SK-N-DZ (cell line): ENCODE data around the gene CDH18.
"Not testable (repeated sequence)": the region's sequence is repeated elsewhere in the genome, so short reads cannot be mapped to it uniquely, and the experiment has no call there.

ENCODE experiments used
- DNase-seq: peaks from one replicate; pipeline ENCODE4 v3.0.0-alpha.2; 2015; ENCODE audit warnings: low spot score

The CDH18 gene

GRCh38 chr5:19862711-19863110, 125.3 kb downstream of the CDH18 start:
- no peak for DNase-seq

GRCh38 chr5:19859020-19859419, 129.0 kb downstream of the CDH18 start:
- DNase-seq, result no peak

DNA sequence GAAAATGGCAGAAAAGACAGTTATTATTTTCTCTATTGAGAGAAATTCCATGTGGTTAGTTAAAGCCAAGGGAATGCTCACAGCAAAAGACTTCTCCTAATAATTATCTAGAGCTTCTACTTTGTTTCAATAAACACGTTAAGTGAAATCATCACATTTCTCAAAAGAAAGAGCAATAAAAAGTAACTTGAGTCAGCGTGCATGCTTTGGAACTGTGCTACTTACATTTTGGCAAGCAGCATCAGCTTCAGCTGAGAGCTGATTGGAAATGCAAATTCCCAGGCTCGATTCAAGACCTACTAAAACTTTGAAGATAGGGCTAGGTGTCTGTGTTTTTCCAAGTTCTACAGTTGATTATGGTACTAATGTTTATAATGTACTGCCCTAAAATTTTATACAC, 132.1 kb downstream of the CDH18 start:
- no peak for DNase-seq

- no peak for DNase-seq
Measured at GRCh38 chr5:19855453-19855852, 132.5 kb downstream of the CDH18 start.

DNA sequence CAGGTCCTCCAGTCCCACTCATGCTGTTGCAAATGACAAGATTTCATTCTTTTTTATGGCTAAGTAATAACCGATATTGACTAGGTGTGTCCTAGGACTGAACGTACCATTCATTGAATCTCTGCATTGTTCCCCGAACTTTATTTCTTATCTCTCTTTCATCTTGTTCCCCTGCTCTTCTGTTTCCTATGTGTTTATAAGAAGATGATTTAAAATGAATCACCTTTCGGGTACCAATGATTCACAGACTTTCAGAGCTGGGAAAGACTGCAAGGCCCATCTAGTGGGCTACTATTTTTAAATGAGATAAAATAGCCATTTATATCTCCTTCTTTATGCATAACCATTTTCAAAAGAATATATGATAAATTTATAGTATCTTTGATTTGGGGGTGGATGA, 133.0 kb downstream of the CDH18 start:
- DNase-seq, result no peak

GRCh38 chr5:19853616-19854240, 134.3 kb downstream of the CDH18 start:
- DNase-seq, result no peak

- no peak for DNase-seq
Measured at GRCh38 chr5:19837536-19838174, 150.3 kb downstream of the CDH18 start.

DNA sequence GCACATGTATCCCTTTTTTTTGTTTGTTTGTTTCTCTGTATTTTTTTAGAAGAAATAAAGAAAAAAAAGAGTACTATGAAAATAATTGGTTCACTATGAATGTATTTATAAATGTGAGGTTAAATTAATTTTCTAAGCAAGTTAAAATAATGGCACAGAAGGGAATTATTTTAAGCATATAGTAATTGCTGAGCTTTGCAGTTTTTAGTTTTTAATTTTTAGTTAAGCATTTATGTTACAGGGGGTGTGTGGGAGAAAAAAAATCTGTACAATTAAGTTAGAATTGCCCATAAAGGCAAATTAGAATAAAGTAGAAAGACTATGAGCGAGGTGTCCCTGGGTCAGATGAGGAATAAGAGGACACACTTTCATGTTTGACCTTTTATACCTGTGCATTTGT, 152.6 kb downstream of the CDH18 start:
- DNase-seq, result no peak

DNA sequence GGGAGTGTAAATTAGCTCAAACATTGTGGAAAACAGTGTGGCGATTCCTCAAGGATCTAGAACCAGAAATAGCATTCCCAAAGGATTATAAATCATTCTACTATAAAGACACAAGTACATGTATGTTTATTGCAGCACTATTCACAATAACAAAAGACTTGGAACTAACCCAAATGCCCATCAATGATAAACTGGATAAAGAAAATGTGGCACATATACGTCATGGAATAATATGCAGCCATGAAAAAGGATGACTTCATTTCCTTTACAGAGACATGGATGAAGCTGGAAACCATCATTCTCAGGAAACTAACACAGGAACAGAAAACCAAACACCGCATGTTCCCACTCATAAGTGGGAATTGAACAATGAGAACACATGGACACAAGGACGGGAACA, 175.3 kb downstream of the CDH18 start:
- not testable (repeated sequence) for DNase-seq

DNA sequence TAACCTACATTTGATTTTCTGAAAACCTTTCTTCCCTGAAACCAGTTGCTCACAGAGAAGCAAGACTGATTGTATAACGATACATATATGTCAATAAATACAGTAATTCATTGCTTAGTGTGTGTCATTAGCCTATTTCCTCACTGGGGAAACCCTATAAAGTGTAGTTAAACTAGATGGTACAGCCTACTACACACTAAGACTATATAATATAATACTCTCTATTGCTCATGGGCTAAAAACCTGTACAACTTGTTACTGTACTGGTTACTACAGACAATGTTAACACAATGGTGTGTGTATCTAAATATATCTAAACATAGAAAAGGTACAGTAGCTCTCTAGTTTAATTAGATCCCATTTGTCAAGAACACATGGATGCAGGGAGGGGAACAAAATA, 181.2 kb downstream of the CDH18 start:
- no peak for DNase-seq

DNA sequence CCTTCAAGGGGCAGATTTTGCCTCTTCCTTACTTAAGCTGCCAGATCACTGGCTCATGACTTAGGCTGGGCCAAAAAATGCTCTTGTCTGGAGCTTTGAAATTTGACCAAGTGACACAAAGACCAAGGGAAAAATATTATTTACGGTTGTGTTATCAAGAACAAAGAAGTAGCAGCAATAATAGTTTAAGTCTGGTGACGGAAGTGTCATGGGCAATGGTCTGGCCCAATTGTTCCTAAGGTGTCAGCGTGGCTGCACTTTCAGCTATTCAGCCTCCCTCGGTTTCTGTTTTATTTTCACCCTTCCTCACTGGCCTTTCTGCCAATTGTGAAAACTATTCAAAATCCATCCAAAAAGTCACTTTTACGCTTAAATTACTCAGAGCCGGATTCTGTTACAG, 185.3 kb downstream of the CDH18 start:
- no peak for DNase-seq

DNA sequence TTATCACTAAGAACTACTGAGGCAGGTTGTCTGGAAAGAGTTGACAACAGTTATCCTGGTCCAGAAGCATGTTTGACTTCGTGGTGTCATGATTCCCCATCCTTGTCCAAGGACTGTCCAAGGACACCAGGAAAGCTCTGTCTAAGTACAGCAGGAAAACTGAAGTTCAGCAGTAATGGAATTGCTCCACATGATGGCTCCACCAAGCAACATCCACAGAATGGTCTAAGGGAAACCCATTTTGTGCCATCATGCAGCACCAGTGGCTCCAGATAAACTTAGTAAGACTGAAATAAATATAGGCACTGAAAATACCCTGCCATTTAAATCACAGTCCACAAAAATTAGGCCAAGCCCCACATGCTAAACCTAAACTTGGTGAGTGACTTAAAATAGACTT, 192.8 kb downstream of the CDH18 start:
- DNase-seq, result no peak

- DNase-seq, result peak; percentile 5
Measured at GRCh38 chr5:19790829-19791466, 197.1 kb downstream of the CDH18 start.

- DNase-seq, result no peak
Measured at GRCh38 chr5:19782566-19782965, 205.4 kb downstream of the CDH18 start.

GRCh38 chr5:19777363-19777762, 210.6 kb downstream of the CDH18 start:
- DNase-seq, result no peak

GRCh38 chr5:19776886-19777285, 211.1 kb downstream of the CDH18 start:
- not testable (repeated sequence) for DNase-seq

DNA sequence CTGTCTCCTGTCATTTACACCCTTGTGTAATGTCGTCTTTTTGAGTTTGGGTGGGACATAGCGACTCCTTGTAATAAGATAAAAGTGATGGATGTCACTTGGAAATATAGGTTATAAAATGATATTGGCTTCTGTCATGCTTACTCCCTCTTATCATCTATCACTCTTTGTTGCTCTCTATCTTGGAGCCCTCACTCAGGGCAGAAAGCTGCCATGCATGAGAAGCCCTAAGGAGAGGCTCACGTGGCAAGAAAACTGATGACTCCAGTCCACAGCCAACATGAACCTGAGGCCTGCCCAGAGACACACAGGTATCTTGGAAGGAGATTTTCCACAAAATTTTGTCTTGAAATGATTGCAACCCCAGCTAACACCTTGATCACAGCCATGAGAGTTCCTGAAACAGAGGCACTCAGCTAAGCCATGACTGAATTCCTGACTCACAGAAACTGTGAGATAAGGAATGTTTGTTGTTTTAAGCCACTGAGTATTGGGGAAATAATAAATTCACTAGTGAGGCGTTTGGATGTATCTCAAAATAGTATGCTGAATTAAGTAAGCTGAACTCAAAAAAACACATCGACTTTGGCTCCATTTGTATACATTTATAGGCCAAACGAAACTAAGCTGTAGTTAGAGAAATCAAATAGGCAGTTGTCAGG, 216.7 kb downstream of the CDH18 start:
- no peak for DNase-seq

GRCh38 chr5:19770396-19770795, 217.6 kb downstream of the CDH18 start:
- DNase-seq, result no peak

DNA sequence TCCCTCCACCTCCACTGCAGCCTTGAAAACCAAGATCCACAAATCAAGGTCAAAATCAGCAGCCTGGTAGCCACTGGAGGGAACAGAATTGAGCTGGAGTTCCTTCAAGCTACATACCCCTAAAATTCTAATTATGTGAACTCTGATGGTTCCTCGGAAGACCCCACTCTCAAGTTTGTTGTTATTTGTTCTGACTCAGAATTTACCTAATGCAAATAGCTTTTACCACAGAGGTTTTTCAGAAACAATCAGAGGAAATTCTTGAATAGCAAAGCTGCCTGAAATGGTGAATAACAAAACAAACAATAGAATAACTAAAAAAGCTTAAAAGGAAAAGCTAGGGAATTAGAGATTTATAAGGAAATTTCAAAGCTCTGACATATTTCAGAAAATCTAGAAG, 220.0 kb downstream of the CDH18 start:
- DNase-seq, result no peak

DNA sequence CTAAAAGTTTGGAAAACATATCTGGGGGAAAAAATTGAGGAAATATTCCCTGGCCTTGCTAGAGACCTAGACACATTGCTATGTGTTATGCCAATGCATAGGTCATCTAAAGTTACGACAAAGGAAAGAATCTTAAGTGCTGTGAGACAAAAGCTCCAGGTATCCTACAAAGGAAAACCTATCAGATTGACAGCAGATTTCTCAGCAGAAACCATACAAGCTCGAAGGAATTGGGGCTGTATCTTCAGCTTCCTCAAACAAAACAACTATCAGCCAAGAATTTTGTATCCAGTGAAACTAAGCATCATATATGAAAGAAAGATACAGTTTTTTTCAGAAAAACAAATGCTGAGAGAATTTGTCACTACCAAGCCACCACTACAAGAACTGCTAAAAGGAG, 234.4 kb downstream of the CDH18 start:
- DNase-seq, result no peak

- DNase-seq, result no peak
Measured at GRCh38 chr5:19751326-19751725, 236.7 kb downstream of the CDH18 start.

DNA sequence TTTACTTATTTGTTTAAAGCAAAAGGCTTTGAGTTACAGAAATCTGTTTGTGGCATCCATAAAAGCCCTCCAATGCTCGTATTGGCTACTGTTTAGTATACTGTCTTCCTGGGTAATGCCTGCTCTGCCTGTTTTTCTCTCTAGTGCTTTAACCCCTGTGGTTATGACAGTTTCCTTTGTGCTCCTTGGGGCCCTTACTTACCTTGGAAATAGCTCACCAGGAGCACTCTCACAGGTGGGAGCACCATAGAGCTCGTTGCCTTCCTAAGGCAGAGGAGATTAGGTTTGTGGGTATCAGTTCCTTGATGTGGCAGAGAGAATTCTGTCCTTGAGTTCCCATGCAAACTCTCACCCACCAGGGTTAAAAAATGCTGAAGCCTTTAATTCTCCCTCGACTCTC, 242.8 kb downstream of the CDH18 start:
- DNase-seq, result no peak

- DNase-seq, result no peak
Measured at GRCh38 chr5:19739671-19740070, 248.3 kb downstream of the CDH18 start.
